CD4-positive, alpha-beta T cell treated with Interleukin-2 at 100 ng/mL for 4 hours (primary cell): ENCODE measurements around the gene MAGI2.

ENCODE experiments used
- DNase-seq: peaks from one replicate; pipeline ENCODE4 v3.0.0-alpha.2; 2020; ENCODE audit warnings: low spot score

Gene MAGI2

DNA sequence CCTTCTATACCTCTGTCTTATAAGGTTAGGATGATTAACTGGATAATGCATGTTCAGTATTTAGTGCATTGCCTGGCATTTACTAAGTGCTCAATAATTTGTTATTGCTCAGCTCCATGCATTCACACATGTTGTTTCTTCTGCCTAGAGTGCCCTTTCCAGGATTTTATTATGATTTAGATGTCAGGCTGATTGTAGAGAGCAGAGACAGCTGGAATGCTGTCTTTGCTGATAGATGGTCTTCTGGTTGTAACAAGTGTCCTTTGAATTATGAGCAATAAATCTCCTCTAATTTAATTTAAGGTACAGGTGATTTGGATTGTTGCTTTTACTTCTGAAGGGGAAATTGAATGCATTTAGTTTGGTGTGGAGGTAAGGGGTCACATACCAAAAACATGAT lies 548.0 kb downstream of the MAGI2 start:
- no peak for DNase-seq

DNA sequence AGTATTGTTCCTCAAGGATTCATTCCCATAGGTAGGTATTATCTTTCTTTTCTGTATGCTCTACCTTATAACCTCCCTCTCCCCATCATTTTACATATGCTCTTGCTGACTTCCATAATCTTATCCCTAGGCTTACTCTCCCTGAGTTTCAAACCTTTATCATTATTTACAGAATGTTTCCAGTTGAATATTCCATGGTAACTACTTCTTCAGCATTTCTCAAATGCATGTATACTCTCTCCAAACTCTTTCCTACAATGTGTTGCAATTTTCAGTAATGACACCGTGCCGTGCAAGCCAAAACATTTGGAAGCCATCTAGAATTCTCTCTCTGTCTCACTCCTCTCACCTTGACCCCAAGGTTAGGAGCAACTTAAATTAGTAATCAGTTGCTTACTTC lies 548.5 kb downstream of the MAGI2 start:
- DNase-seq = no peak

DNA sequence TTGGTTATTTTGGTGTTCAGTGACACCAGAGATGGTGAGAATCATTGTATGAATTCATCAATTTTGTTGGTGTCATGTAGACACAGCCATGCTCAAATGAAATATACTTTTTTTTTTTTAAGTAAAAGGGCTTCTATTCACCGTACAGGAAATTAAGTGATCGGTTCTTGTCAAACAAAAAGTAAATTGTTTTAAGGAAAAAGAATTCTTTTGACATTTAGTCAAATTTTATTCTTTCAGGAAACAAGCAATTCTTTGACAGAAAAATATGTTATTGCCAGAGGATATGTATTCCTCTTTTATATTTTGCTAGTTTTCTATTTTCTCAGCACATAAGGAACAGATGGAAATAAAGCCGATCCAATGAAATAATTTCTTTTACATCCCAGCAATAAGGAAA lies 551.9 kb downstream of the MAGI2 start:
- no peak for DNase-seq

DNA sequence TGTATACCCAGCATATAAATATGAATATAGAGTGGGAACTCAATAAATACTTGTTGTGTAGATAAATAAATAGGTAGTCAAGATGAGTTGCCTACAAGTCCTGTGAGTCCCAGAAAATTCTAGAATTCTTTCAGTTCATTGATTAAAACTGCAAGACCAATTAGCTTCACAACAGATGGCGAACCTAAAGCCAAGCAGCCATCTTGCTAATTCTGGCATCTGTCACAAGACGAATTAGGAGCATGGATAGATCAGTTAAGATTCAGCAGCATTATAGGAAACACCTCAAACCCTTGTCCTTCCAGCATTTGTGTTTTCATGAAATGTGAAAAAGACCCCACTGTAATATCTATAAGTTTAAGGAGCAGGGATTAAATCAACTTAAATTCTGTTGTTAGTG lies 552.7 kb downstream of the MAGI2 start:
- DNase-seq = no peak

DNA sequence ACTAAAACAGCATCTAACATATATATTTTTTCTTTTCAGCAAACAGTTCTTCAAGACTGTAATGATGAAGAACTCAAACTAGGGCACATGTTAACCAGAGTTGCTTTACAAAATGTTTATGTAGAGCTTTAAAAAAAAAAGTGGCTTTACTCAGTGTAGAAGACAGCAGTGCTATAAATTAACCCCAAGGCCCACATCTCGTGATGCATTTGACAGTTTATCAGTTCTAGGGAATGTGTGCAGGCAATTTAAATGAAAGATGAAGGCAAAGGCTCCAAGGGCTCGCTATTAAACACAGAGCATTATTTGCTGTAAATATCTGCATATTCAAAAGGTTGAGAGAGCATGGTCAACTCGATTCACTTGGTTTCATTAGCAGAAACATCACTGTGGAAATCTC lies 558.1 kb downstream of the MAGI2 start:
- no peak for DNase-seq

DNA sequence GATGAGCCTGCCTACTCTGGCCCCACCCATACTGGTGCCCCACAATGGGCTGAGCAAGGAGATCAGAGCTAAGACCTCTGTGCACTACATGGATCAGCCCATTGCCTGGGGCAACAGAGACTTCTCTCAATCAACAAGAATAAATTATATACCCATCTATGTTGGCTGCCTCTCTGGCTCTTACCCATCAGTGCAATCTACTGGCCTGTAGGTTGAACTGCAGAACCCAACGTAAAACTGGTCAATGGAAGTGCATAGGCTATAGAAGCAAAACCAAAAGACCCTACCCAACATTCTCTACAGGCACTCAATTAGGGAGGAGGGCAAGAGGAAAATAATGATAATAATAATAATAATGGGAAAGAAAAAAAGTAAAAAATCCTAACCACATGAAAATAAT lies 574.3 kb downstream of the MAGI2 start:
- no peak for DNase-seq

DNA sequence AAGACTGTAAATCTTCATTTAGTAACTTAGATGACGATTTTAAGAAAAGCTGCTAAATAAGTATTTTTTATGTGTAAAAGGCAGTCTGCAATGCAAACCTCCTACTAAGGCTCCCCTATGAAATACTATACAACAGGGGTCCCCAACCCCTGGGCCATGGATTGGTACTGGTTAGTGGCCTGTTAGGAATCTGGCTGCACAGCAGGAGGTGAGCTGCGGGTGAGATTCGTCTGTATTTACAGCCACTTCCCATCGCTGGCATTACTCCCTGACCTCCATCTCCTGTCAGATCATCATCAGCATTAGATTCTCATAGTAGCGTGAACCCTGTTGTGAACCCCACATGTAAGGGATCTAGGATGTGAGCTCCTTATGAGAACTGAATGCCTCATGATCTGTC lies 580.4 kb downstream of the MAGI2 start:
- DNase-seq = no peak

DNA sequence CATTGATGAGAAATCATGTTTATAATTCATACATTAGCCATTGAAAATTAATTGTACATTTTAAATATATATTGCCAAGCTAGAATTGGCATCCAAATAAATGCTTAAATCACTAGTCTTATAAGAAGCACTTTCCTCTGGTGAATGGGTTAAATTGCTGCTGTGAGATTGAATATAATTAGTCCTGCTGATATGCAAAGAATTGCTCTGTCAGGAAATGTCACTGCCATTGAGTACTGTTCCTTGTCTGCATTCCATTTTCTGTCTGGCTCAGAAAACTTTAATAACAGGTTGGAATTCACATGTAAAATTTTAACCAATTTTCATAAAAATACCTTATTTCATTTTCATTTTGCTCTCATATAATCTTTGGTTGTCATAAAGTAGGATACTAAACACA lies 589.1 kb downstream of the MAGI2 start:
- no peak for DNase-seq

DNA sequence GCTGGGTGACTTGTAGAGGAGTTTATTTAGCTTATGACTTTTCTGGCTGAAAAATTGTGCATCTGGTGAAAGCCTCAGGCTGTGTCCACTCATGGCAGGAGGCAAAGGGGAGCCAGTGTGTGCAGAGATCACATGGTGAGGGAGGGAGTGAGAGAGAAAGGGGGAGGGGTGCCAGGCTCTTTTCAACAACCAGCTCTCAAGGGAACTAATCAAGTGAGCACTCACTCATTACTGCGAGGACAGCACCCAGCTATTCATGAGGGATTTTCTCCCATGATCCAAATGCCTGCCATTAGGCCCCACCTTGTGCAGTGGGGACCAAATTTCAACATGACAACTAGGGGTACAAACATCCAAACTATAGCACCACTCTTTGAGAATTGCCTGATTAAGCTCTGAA lies 590.2 kb downstream of the MAGI2 start:
- DNase-seq = no peak

DNA sequence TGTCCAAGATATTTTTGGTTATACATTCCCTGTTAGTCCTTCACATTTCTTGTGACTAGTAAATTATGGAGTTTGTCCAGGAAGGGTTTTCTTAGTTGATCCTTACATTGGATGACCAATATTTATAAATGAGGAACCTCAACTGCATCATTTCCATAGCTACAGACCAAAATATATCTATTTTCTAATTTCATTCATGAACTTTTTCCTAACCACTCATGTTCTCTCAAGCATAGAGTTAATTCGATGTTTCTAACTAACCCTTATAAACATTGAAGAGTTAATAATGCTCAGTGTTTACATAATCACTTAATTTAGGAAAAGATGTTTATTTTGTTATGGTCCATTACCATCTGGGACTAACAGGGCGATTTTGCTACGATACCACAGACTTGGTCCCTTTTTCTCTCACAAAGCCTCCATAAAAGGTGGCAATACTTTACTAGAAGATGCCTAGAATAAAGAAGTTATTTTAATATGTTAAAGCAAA lies 591.0 kb downstream of the MAGI2 start:
- no peak for DNase-seq

DNA sequence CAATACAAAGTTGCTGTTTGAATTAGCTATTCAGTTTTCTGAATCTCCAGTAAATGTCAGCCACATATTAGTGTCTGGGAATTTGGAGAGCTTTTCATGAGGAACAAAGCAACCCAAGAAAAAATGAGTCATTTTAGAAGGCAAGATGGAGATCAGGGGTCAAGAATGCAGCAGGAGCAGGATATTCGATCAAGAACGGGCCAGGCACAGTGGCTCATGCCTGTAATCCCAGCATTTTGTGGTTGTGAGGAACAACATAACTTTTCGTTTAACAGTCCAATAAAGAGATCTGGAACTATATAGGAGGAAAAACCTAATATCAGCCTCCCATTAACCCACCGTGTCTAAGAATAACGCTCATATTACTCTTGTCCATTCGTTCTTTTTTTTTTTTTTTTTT lies 600.5 kb downstream of the MAGI2 start:
- no peak for DNase-seq

DNA sequence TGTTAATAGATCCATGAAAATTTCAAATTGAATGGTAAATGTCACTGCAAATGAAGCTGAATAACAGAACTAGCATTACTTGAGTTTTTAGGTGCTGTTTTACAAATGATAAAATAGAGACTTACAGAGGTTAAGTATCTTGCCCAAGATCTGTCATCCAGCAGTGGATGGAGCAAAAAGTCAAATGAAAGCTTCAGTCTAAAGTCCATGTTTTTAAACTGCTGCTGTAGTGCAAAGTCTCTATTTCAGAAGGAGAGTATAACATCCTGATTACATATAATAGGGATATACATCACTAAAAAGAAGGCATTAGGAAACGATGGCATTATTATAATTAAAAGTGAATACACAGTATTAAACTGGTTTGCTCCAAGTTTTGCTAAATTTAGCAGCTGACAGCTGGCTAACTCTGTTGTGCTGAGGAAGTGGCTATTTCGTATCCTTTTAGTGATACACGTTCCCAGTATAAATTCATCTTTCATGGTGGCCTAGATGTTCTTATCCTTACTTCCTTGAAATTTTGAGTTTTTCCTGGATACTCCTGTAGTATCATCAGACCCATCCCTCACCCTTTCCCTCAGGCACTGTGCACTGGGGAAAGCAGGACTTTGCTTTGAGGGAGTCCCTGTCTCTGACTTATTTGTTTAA lies 603.2 kb downstream of the MAGI2 start:
- no peak for DNase-seq

DNA sequence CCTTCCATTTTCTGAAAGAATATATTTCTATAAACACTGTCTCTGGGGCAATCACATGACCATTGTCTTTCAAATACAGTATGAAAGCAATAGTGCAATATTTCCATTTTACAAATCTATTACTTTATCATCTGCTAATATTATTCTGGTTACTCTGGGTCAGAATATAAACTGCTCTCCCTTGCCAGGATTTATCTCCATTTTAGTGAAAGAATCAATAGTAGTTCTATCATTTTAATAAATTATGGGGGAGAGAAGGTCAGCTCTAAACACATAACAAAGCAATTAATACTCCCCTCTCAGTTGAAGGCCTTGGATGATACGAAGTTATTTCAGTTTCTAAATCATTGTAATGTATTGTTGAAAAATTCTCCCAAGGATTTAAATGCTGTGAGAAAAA lies 608.3 kb downstream of the MAGI2 start:
- DNase-seq = no peak

DNA sequence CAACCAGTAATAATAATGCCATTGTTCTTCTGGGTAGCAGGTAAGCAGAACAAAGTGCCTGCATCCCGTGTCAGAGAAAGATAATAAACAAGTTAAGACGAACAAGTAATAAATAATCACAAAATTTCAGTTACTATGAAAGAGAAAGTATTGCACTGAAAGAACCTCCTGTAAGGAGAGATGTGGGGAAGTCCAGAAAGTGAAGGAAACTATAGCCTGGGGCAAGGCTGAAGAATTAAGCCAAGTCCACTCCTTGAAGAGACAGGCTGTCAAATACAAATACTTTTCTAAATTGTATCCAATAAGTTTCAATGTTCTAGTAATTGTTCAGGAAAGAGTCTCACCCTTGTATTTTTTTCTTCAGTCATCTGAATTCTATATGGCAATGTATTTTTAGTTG lies 611.4 kb downstream of the MAGI2 start:
- no peak for DNase-seq

DNA sequence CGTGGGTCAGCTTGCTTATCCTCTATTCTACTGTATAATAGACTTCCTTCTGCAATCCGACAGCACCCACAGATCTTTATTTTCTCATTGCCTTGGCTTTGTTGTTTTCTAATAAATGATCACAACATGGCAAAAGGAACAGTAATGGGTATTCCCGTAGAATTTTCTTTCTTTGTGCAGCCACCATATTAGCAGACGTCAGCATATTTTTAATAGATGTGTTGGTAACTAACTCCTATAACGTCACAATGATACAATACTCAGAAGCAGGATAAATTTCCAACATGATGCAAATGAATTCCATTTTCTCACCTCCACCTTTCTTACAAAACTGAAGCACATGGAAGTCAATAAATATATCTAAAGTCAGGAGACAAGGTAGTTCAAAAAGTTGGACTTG lies 617.6 kb downstream of the MAGI2 start:
- no peak for DNase-seq

DNA sequence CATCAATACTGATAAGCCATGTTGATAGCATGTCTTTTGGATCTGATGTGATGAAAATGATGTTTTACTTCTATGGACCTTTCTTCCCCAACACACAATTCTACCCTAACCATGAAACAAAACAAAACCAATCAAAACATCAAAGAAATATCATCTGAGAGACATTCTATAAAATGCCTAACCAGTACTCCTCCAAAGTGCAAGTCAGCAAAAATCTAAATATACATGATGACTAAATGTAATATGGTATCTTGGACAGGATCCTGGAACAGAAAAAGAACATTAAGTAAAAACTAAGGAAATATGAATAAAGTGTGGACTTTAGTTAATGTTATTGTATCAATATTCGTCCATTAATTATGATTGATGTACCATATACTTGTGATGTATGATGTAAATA lies 625.1 kb downstream of the MAGI2 start:
- DNase-seq = no peak

DNA sequence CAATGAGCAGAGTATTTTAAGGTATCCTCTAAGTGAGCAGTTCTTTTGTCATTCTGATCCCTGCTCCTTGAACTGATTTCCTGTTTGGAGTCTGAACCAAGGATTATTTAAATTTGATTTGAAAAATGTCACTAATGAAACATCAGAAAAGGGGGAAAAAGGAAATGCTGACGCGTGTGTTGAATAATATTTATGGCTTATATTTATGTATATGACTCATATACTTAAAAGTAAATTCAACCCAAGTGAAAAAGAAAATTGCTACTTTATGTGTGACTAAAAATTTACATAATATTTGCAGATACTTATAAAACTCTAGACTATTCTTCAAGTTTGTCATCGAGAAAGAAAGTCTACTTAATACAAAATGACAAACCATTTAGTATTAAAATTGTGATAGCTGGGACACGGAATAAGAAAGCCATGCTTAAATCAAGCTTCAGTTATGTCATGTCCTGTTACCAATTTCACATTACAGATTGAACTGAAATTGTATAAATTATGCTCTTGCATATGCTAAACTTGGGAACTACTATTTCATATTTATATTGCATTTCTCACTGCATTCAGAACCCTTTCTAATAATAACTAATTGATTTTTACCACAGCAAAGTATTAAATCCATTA lies 649.9 kb downstream of the MAGI2 start:
- no peak for DNase-seq

DNA sequence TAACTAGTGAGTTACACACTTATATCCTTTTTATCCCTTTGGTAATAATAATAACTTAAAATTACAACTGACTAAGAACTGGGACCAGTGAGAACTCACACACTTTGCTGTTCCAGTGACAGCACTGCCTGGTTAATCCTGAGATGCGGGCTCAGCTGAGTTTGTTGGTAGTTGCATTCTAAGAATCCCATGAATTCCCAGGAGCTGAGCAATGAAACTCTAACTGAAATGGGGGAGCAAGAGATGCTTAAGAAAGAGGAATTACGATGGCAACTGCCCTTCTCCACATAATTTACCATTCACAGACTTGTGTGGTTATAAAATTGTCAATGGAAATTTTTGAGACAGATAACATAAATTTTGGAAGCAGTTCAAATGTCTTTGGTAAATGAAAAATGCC lies 659.4 kb downstream of the MAGI2 start:
- no peak for DNase-seq

DNA sequence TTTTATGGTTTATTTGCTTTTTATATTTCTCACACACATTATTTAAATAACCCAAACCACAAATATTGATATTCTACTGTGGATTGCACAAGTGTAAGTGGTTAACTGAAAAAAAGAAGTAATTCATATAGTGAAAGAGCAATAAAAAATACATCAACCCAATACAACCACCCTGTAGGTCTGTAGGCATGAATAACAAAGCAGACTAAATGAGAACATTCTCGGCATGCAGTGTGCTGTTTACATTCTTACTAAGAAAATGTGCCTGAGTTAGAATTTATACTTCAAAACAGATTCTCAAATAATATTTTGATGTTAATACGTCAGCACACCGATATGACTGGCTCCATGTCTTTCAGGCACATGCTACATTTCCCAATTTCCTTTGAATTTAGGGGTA lies 660.8 kb downstream of the MAGI2 start:
- no peak for DNase-seq

DNA sequence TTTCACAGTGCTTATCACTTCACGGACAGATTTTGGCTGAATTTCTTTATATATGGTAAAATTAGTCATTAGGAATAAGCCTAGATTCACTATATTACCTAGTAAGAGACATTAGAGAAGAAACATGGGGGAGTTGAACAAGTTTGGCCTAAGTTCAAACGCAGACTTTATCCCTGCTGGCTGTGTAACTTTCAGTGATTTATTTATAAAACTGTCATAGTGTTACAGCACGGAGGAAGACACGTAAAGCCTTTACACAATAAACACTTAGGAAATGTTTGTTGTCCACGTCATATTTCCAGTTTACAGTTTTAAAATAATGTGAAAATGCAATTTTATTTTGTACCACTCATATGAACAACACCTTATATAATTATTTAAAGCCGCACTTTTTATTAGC lies 661.5 kb downstream of the MAGI2 start:
- DNase-seq = no peak

DNA sequence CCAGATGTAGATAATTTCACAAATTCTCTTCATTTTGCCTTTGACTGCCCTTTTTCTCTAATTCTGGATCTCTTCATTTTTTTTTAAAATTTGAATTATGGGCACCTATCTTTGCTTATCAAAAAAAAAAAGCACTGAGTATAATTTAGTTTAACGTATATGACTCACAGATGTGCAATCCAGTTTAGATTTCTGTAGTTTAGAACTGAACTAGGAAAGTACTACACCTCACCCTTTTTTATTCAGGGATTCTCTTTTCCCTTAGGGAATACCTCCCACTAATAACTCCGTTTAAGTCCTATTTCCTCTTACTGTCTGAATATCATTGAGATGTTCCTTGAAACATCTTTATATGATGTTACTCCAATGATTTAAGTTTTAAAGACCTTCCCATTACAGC lies 665.0 kb downstream of the MAGI2 start:
- DNase-seq = no peak

DNA sequence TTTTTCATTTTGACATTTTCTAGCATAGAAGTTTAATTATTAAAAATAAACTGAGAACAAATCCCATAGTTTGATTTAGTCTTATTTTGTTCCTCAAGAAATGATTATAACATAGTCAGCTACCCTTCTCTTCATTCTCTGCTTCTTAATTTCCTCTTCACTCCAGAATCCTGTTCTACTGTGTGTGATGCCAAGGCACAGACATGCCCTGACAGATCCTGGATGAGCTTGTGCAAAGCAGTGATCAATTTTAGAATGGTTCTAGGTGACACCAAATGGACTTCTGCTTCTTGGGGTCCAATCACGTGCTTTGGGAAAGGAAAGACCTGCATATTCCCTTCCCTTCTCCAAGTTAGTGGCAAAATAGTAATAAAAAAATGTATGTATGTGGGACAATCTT lies 665.6 kb downstream of the MAGI2 start:
- DNase-seq = no peak

DNA sequence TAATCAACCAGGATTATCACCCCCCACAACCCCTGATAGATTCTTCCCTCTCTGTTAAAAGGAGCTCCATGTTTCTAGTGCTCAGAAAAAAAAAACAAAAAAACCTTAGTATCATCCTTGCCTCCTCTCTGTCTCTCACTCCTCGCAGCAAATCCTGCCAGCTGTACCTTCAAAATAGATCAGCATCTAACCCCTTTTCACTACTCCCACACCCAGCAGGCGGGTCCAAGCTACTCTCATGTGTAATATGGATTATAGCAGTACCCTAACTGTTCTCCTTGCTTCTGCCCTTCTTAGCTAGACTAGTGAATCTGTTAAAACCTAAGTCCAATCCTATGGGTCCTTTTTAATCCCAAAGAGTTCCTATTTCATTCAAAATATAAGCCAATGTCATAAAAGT lies 667.4 kb downstream of the MAGI2 start:
- no peak for DNase-seq
